GM21423 (cell line): ENCODE measurements around the gene ERAS.
"Not testable (repeated sequence)": the region's sequence is repeated elsewhere in the genome, so short reads cannot be mapped to it uniquely, and the experiment has no call there.

Experiments
- ATAC-seq: cut with Tn5 transposase; IDR thresholded peaks from one replicate; pipeline ENCODE4 v1.9.1; 2021; ENCODE audit warnings: mild to moderate bottlenecking, moderate library complexity; ENCODE audit not compliant: unreplicated experiment

Gene ERAS

GRCh38 chrX:48831136-48831908 lies 5.0 kb downstream of the ERAS start:
- no peak for ATAC-seq

- no peak for ATAC-seq
These were observed 5.6 kb downstream of the ERAS start for GRCh38 chrX:48831909-48832291.

- ATAC-seq = no peak
These were observed 7.3 kb downstream of the ERAS start for GRCh38 chrX:48833542-48834138.

GRCh38 chrX:48834383-48834709 lies 8.0 kb downstream of the ERAS start:
- ATAC-seq = no peak

GRCh38 chrX:48835524-48836329 lies 9.4 kb downstream of the ERAS start, which contains the start of gene PCSK1N:
Gene PCSK1N (minus strand): TSS chrX:48835610. CDS start chrX:48835532, 78 bp downstream.
- ATAC-seq = no peak

GRCh38 chrX:48839686-48840085 lies 13.4 kb downstream of the ERAS start:
- no peak for ATAC-seq

GRCh38 chrX:48848847-48849246 lies 22.5 kb downstream of the ERAS start:
- no peak for ATAC-seq

GRCh38 chrX:48852857-48853256 lies 26.5 kb downstream of the ERAS start:
- ATAC-seq = no peak

GRCh38 chrX:48853494-48853893 lies 27.2 kb downstream of the ERAS start:
- not testable (repeated sequence) for ATAC-seq

GRCh38 chrX:48854121-48854804 lies 27.9 kb downstream of the ERAS start:
- not testable (repeated sequence) for ATAC-seq

GRCh38 chrX:48854898-48855297 lies 28.6 kb downstream of the ERAS start:
- ATAC-seq = no peak

- no peak for ATAC-seq
These were observed 37.9 kb downstream of the ERAS start for GRCh38 chrX:48864210-48864609.

- not testable (repeated sequence) for ATAC-seq
These were observed 45.7 kb downstream of the ERAS start for GRCh38 chrX:48872017-48872416.

GRCh38 chrX:48876944-48877343 lies 50.6 kb downstream of the ERAS start:
- not testable (repeated sequence) for ATAC-seq
